Activated CD4-positive, CD25-positive, alpha-beta regulatory T cell treated with anti-CD3 and anti-CD28 coated beads, Interleukin-2, amount 50 U/mL, for 72 hours (primary cell): ENCODE results near the gene PLPPR1.
"Not testable (repeated sequence)": the region's sequence is repeated elsewhere in the genome, so short reads cannot be mapped to it uniquely, and the experiment has no call there.

ENCODE experiments used
- DNase-seq: peaks from one replicate; pipeline ENCODE4 v3.0.0; 2021

PLPPR1 gene

DNA sequence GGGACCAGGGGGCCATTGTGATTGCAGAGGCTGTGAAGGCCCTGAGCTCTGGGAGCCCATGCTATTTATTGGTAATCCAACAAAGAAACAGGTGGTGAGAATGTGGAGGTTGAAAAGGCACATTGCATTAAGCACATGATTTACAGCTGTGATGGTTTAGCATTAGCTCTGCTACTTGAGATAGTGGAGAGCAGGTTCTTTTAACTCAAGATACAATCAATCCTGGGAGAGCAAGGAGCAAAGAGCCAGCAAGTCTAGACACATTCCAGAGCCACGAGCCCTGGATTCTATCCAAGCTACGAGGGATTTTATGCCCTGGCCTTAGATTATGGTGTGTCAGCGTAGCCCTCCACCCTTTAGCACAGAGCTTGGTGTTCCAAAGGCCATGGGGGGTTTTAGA is 98.8 kb downstream of the PLPPR1 start:
- not testable (repeated sequence) for DNase-seq

DNA sequence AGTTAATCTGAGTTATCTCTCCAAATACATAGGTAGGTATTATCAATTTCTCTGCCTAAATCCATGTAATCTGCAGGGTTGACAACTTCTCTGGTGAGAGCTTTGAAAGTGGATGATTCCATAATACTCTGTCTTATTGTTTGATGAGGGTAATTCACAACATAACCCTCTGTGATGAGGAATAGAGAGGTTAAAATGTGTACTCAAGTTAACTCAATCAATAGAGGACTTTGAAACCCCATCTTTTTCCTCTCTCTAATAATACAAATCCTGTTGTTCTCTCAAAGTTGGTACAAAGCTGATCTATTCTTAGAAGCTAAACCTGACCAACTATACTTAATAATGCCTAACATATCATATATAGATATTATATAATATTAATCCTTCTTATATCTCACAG is 100.1 kb downstream of the PLPPR1 start:
- DNase-seq = no peak

DNA sequence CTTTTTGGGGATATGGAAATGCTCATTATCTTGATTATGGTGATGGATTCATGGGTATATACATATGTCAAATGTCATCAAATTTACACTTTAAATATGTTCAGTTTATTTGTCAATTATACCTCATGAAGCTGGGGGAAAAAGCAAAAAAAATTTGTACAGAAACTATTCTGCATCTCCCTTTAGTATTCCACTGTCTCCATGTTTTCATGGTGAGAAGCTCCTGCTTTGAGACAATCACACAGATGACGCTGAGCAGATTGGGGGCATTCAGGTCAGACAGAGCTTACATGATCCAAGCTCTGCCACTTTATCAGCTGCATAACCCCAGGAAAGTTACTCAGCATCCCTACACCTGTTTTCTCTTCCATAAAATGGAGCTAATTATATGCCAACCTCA is 101.5 kb downstream of the PLPPR1 start:
- DNase-seq = no peak

DNA sequence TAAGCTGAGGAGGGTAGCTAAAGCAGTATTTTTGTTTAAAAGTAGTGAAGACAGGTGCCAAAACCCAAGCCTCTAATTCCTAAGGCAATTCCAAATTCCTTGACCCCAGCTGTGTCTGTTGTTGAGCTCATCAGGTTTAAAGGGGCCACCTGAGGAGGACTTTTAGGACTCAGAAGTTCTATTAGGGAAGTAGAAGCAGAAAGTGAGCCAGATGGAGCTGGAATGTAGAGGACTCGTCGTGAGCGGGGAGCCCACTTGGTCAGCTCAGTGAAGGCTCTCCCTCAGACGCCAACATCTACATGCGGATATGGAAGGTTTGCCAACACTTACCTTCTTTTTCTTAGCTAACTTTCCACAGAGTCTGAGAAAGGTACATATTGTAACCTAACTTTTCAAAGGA is 102.8 kb downstream of the PLPPR1 start:
- DNase-seq = no peak

DNA sequence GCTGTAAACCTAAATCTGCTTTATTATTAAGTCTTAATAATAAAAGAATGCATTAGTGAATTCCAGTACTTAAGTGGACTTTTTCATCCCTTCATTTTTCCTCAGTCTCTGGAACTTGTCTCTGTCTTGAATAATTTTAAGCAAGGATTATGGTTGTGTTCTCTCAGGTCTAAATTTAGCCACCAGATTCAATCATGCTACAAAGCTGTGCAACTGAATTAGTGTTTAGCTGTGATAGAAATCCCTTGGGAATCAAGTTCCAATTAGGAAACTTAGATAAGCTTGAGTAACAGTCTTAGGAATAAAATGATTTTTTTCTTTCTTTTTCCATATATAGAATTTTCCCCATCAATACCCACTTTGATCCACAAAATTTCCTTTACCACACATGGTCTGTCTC is 104.3 kb downstream of the PLPPR1 start:
- DNase-seq = no peak

DNA sequence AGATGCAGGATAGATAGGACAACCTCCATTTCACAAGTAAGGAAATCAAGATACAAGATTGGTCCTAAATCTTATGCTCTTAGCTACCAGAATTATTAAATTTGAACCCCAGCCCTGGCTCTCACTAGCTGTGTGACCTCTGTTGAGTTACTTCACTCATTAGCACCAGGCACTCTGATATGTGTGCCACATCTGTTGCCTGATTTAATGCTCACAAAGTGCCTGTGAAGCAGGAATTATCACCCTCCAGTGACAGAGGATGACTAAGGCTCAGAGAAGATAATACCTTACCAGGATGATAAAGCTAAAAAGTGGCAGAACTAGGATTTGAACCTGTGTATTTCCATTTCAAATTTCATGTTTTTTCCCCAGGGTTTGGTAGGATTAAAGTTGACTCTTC is 110.0 kb downstream of the PLPPR1 start:
- no peak for DNase-seq

DNA sequence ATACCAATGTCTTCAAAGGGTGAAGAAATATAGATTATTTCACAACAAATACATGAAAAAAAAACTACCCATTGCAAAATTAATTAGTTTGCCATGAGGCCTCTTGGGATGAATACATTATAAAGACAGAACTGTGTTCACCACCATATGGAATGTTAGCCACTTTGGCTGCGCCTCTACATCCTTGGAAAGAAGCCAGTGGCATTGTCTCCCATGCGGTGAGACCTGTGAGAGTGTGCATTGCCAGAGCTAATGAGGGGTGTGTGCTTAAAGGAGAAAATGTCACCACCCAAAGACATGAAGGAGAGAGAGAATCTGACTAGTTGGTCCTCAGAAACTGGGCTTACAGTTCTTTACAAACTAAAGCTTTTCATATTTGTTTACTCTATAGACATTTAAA is 110.6 kb downstream of the PLPPR1 start:
- DNase-seq = no peak

DNA sequence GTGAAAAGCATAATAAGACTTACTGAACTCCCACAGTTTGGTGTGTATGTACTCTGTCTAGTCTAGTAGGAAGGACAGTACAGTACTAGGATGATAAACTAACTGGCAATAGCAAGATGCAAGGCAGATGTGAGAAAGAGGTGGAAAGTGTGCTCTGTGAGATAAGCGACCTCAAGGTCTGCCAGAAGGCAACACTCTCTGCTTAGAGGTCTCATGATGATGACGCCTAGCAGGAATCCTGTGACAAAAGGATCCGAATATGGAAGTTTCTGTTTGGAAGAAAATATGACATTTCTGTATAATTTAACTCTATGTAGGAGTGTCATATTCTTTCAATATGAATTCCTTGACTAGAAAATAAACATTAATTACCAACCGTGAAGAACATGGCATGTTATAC is 112.2 kb downstream of the PLPPR1 start:
- DNase-seq = no peak

DNA sequence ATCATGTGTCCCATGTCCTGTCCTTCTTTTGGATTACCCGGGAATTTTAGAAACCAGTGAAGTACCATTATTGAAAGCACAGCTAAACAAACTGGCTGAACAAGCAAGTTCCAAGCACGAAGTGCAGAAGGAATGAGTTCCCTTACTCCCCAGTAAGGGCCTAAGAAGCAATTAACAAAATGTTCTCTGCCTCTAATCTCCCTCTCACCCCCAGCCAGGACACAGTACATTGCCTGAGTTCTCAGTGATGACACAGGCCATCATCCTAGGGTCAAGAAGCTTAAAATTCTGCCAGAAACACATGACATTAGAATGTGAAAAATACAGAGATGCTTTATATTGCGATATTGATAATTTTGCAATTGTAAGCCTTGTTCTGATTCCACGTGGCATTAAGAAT is 118.0 kb downstream of the PLPPR1 start:
- DNase-seq = no peak

DNA sequence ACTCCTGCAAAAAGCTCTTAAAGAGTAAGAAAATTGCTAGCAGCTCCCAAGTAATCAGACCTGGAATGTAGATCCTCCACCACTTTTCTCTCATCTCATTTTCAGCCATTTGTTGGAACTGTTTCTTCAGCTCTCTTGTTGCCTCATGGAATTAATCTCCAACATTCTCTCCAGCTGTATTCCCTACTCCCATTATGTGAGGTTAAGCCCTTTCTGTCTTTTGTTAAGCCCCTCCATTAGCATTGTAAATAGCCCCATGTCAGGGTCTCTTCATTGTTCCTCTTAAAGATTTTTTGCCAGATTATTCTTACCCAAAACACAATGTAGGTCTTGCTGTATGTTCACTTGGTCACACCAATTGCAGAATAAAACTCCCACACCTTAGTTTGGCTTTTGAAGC is 119.8 kb downstream of the PLPPR1 start:
- no peak for DNase-seq

DNA sequence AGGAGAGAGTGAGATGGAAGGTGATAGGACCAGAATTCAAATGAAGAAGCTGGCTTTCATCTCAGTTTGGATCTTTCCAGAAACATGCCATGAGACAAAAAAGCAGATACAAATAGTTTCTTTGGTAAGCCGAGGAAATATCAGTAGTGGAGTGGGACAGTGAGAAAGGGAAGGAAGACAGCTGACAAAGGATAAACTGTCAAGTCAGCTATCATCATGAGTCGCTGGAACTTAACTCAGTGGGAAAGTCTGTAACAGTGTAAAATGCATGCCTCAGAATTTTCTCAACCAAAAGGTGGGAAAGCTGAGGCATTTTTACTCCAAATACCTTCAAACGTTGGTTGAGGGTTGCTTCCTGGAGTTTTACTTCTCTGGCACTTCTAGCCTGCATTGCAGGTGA is 129.8 kb downstream of the PLPPR1 start:
- DNase-seq = no peak

DNA sequence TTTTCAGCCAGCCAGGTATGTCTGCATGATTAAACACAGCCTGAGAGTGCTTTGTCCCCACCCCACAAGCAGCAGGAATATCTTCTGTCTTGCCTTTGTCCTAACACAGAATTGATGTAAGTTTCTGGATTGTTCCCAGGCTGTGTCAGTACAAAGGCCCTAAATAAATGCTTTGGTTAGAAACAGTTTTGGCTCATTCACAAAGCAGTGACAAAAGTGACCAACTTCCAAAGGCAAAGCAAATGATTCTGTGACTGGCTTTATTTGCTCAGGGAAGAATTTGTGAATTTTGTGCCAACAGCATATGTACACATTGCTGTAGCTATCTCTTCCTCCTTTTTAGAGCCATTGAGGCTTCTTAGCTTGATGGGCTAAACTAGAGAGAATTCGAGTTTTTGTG is 133.7 kb downstream of the PLPPR1 start:
- no peak for DNase-seq

DNA sequence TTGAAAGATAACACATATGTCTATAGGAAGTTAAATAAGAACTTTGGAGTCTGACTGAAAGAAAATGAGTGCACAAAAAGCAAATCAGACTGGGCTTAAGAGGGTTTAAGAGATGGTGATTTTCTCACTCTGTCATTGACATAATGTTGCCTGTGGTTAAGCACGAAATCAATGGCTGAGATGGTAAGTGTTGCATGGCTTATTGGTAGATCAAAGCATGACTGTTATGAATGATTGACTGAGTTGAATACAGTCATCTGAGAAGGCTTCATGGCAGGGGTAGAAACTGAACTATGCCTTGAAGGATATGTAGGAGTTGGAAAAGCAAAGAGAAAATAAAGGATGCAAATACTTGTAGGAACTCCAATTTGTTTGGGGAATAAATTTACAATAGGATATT is 136.6 kb downstream of the PLPPR1 start:
- DNase-seq = no peak

DNA sequence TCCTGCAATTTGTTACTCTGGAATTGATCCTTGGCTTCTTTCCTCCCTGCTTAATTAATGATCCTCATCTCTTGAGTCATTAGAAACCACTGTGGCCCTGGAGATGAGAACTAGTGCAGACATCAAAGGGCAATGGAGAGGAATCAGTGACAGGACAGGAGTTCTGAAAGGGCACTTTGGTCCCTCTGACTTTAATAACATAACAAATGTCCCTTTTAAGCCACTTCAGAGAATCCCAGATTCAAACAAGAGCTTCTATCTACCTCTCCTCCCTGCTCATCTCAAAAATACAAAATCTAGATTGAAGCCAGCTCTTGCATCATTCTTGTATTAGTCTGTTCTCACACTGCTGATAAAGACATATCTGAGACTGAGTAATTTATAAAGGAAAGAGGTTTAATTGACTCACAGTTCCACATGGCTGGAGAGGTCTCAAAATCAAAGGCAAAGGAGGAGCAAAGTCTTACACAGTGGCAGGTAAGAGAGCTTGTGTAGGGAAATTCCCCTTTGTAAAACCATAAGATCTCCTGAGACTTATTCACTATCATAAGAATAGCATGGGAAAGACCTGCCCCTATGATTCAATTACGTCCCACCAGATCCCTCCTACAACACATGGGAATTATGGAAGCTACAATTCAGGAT is 139.1 kb downstream of the PLPPR1 start:
- no peak for DNase-seq

DNA sequence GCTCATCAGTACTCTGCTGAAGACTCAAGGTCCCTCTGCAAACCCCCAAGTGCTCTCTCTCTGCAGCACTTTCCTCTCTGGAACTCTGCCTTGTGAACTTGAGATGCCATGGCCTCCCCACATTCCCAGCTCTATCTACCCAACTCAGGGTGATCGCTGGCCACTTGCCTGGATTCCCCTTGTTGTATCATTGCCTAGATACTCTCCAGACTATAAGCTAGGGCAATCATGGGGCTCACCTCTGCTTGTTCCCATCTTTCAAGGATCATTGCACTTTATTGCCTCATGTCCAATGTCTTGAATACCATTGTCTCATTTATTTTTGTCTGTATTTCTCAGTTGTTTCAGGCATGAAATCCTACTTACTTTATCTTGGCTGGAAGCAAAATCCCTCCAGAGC is 144.1 kb downstream of the PLPPR1 start:
- no peak for DNase-seq

DNA sequence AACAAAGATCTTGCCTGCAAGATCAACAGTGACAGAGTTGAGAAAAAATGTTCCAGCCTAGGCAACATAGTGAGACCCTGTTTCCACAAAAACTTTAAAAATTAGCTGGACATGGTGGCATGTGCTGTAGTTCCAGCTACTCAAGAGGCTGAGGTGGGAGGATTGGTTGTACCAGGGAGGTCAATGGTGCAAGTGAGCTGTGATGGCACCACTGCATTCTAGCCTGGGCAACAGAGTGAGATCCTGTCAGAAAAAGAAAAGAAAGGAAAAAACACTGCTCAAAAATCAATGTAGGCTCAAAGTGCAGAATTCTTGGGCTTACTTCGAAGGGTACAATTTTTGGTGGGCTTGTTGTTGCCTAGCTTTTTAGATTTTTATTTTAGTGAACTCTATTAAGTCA is 145.4 kb downstream of the PLPPR1 start:
- DNase-seq = no peak

DNA sequence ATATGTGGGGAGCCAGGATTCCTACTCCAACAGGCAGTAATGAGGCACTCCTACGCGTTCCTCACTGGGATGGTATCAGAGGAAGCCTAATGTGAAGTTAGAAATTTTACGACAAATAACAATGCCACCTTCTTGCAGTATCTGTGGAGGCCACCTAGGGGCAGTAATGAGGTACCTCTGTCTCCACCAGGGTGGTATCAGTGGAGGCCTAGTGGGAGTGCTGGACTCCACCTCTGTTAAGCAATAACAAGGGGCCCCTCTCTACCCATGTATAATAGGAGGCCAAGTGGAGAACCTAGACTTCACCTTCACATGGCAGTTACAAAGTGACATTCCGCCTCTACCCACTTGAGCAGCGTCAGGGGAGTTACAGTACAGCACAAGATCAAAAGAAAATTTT is 147.9 kb downstream of the PLPPR1 start:
- no peak for DNase-seq

DNA sequence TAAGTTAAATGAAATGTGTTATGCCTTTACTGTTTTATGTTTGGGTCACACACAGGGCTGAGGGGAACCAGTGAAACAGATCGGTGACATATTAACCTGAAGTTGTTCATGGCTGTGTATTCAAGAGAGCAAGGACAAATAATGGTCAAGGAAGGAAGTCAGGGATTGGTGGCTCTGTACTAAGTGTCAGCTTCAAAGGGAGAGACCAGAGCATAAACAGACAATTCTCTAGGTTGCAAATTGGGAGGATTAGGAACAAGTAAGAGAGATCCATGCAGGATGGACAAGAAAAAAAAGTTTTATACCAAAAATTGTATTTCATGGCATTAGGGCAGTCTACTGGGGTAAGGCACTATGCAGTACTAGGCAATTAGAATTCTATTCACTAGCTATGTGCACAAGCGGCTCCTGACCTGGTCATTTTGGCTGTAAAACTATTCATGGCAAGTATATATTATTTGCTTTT is 156.3 kb downstream of the PLPPR1 start:
- no peak for DNase-seq

DNA sequence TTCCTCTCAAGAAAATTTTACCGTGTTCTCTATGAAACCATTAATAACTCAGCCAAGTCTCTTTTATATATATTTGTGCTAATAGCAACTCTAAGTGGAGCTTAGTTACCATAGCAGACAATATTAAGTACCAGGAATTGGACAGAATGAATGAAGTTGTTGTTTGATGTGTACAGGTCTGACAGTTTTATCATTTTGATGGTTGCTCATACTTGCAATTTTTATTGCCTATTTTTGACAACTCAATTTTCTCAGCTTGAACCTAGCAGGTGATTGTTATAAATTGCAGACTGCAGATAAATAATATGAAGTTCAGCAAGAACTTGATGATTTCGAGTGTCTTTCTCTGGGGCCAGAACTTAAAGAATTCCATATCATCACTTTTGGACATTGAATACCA is 163.2 kb downstream of the PLPPR1 start:
- DNase-seq = no peak

DNA sequence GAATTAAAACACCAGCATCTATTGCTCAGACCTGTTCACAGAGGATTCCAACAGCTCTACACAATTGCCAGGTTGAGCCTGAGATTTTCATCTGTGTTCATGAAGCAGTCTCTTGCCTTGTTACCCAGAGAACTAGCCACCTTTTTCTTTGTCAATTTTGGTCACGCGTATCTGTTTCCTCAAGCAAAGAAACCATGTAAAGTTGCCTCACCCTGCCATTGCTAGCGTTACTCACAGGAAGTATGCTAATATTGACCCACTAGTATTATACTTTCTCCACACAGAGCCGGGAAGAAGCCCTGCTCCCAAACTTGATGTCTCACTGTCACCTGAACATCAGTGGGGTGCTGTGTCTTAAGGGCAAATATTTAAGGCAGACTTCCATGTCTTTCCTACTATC is 168.5 kb downstream of the PLPPR1 start:
- DNase-seq = no peak

DNA sequence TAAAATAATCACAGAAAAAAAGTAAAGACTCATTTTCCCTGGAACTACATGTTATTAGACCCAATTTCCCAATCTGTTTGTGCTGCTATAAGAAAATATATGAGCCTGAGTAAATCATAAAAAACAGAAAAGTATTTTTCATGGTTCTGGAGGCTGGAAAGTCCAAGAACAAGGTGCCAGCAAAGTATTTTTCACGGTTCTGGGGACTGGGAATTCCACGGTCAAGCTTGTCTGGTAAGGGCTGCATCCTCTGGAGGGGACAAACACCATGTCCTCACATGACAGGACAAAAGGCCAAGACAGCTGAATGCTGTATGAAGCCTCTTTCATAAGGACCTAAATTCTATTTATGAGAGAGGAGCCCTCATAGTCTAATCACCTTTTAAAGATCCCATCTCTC is 172.3 kb downstream of the PLPPR1 start:
- no peak for DNase-seq

DNA sequence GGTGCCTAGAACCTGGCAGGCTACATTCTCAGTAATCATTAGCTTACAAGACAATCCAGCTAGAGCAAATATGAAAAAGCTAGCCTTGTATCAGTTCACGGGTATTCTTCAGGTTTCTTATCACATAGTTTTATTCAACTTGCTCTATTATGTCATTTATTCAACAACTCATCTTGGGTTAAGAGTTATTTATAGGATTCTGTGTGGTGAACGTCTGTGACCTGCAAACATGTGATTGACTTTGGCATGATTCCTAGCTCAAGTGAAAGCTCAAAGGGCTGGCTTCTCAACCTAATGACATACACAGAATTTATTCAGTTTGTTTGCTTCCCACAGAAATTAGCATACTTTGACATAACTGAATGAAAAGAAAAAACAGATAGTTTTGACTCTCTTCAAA is 173.1 kb downstream of the PLPPR1 start:
- DNase-seq = no peak

DNA sequence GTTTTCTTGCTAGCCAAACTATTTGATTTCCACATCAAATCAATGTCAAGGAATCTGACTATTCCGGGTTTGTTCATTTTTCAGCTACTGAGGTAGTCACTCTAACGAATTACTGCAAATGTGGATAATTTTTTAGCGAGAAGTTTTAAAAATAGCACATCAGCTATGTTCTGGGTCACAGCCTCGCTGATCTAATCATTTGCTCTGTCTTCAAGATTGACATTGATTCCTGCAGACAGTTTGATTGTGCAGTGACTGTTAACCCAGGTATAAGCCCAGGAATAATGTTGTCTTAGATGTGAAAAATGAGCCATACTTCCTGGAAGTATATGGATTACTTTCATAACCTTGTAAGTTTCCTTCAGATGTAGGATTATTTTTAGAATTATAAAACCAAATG is 181.1 kb downstream of the PLPPR1 start:
- DNase-seq = no peak

DNA sequence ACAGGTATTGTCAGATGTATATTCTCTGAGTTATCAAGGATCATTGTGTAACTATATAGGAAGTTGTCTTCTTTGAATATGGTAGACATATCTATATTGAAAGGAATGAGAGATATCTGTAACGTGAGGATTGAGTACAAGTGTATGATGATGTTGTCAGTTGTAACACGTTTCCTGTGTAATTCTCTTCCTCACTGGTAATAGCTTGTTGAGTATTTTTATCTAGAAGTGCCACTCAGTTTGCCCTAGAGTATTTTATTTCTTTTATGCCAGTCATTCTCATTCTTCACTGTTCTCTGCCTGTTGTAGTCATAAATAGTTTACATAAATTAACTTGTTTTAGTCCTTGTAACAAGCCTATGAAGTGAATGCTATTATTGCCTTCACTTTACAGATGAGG is 184.1 kb downstream of the PLPPR1 start:
- no peak for DNase-seq

DNA sequence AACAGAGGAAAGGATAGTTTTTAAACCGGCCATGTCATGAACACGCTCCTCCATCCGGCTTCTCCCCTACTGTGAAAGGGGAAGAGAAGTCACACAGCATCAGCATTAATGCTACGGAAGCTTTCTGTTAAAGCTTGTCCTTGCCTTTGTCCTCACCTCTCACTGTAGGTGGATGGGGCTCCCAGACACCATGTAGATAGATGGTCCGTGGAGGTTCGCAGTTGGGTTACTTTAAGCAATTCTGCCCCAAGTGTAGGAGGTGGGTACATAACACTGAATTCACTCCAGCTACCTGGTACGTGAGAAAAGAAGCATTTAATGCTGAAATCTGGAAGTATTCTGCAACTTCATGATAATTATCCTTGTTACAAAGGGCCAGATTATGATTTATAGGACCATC is 190.5 kb downstream of the PLPPR1 start:
- no peak for DNase-seq

DNA sequence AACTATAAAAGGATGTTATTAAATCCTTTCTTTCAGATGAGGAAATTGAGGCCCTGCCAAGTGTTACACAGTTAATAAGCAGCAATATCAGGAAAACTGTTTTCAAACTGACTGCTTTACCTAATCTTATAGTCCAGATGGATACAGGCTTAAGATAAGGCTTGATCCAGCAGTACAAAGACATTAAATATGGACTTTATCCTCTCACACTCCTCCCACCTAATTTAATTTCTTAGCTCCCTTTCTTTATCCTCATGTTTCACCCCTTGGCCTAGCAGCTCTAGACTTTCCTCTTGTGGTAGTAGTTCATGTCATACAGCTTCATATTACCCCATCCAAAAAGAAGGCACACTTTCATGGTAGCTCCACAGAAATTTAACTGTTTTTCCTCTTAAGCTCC is 191.8 kb downstream of the PLPPR1 start:
- DNase-seq = no peak
